RWPE1 (cell line): ENCODE data around the gene GLIS1.

Experiments used
- CTCF ChIA-PET: fragments of 350-600 bp; sonication (Branson Sonifier 250); formaldehyde crosslinking; extraction: SDS; loops from one replicate; lab custom pipeline; 2021; lab: Yijun Ruan, JAX
- POLR2A ChIA-PET: fragments of 400-600 bp; formaldehyde crosslinking; extraction: SDS; loops from one replicate; lab custom pipeline; 2020; ENCODE audit warnings: antibody characterized with exemption; ENCODE audit not compliant: low non-redundant PET; lab: Yijun Ruan, JAX
- DNase-seq: peaks from one replicate; pipeline ENCODE4 v3.0.0; 2012; ENCODE audit warnings: low spot score
- H3K27ac ChIP-seq: fragments of 450-650 bp; 2 replicates; pipeline ENCODE4 v1.5.1; 2017
- TF ChIP-seq, protein P1 (sequence below): fragments of 450-650 bp; conservative IDR thresholded peaks from 2 replicates; pipeline ENCODE4 v1.5.1; 2017; ENCODE audit warnings: low read depth, mild to moderate bottlenecking

The GLIS1 gene

DNA sequence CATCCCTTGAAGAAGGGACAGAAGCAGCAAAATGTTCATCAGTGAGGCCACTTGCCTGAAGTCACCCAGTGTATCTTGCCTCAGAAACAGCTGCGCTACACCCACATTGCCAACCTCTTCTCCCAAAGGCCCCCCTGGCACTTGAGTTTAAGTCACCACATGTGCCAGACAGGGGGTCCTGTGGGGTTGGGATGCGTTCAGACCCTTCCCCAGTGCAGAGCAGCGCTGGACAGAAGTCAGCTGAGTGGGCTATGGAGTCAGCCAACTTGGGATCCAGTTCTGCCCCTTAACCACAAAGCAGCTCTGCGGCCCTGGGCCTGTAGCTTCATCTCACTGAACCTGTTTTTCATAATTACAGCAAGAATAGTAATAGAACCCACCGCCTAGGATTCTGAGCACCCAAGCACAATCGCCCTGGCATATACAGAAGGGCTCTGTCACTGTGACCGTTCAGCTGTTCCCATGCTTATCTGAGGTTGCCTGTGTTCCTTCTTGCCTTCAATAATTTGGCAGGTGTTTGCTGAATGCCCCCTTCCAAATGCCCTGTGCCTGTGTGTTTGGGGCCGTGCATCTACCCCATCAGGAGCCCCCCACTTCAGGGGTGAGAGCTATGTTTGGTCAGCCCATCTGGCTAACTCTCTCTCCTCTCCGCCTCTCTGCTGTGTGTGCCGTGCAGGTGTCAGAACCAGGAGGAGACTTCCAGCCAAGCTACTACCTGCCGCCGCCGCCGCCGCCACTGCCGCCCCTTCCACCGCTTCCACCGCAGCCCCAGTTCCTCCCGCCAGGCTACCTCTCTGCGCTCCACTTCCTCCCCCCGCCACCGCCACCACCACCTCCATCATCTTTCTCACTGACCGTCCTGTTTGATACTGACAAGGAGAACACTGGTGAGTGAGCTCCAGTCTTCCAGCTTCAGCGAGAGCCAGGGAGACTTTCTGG is 274.7 kb downstream of the GLIS1 start:
- TF ChIP-seq, protein P1, sequence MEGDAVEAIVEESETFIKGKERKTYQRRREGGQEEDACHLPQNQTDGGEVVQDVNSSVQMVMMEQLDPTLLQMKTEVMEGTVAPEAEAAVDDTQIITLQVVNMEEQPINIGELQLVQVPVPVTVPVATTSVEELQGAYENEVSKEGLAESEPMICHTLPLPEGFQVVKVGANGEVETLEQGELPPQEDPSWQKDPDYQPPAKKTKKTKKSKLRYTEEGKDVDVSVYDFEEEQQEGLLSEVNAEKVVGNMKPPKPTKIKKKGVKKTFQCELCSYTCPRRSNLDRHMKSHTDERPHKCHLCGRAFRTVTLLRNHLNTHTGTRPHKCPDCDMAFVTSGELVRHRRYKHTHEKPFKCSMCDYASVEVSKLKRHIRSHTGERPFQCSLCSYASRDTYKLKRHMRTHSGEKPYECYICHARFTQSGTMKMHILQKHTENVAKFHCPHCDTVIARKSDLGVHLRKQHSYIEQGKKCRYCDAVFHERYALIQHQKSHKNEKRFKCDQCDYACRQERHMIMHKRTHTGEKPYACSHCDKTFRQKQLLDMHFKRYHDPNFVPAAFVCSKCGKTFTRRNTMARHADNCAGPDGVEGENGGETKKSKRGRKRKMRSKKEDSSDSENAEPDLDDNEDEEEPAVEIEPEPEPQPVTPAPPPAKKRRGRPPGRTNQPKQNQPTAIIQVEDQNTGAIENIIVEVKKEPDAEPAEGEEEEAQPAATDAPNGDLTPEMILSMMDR, result no peak
- ChIA-PET POLR2A (no interaction called here), CTCF (interaction anchor here (0.6 to 1.5 kb wide), 5 partner anchors 20 to 232 kb away, joined by 3 to 5 read pairs (median 4); no protein-coding TSS in a partner anchor)
- DNase-seq, result no peak
- no peak overlapping the region for H3K27ac ChIP-seq

DNA sequence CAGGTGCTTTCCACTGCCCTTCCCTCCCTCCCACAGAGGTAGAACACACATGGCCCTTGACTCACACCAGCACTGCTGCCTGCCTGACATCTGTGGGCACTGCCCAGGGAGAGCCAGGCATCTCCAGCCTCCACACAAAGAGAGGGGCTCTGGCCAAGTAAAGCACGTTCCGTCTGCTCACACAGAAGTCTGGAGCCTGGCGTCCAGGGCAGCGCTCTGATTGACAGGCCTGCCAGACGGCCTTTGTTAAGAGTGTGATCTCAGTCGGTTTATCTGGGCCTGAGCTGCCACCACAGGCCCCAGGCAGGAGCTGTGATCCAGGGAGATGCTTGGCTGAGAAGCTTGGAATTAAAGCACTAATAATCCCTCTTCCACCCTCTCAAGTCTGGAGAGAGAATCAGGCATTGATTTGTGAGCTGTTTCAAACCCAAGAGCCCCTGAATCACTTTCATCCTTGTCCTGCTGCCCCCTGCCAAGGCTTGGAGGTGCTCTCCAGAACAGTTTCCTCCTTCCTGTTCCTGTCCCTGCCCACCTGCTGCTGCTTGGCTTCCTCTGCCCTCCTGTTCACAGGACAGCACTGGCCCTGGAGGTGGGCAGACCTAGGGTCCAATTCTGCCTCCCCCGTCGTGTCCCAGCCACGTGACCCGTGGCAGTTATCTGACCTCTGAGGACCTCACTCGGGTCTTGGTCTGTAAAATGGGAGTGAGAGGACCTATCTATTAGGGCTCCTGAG is 276.0 kb downstream of the GLIS1 start:
- no peak overlapping the region for H3K27ac ChIP-seq

DNA sequence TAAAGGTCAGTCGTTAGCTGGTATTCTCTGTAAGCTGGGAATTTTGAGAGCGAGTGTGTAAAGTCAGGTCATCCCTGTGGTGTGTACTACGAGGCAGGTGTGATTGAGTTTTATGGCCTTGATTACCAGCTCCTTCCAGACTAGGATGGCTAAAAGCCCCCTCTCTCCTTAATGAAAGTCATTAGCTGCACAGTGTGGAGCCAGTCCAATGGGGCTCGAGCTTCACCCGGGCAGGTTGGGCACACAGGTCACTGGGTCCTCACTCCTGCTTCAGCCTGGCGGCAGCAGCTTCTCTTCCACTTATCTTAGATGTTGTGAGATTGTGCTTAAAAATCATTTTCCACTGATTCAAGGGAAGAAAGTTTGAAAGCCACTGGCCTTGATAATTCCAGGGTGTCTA is 276.8 kb downstream of the GLIS1 start:
- CTCF ChIA-PET, result interaction anchor here (0.6 kb wide), 1 partner anchor 19 kb away, joined by 3 read pairs; no protein-coding TSS in a partner anchor
- TF ChIP-seq, protein P1, result no peak
- DNase-seq, result no peak
- no peak overlapping the region for H3K27ac ChIP-seq
- POLR2A ChIA-PET, result no interaction called here

More for the DNA sequence above, 276.0 kb downstream of the GLIS1 start:
- POLR2A ChIA-PET, result no interaction called here
- DNase-seq, result no peak
- CTCF ChIA-PET, result no interaction called here
- TF ChIP-seq, protein P1, result no peak

GRCh38 chr1:53461323-53462044 is 277.5 kb downstream of the GLIS1 start:
- no peak overlapping the region for H3K27ac ChIP-seq
- TF ChIP-seq, protein P1, result no peak
- CTCF ChIA-PET, result interaction anchor here (0.6 kb wide), 2 partner anchors 18 to 25 kb away, joined by 3 read pairs; no protein-coding TSS in a partner anchor
- POLR2A ChIA-PET, result no interaction called here
- no peak for DNase-seq

DNA sequence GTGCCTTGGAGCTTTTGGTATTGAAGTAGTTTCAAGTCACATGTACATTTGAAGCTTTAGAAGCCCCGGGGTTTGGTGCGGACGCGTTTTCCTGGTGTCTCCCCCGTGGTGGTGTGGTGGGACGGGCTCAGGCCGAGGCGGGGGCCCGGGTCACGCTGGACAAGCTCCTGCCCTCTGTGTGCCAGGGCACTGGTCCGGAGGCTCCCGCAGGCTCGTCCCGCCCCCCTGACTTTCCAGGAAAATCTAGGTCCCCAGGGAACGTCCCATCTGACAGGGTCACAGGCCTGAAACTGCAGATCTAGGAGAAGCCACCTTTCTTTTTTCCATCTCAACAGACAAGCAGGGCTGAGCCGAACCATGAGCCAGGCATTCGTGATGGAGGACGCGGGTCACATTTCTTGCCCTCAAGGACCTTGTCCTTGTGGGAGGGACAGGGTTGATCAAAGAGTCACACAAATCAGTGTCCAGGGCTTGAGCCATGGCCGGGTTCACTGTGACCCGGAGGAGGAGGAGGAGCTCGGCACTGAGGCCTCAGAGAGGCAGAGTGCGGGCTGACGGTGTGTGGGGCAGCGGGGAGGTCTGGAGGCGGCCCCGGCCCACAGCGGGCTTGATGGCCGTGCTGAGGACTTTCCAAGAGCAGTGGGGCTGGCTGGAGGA is 278.2 kb downstream of the GLIS1 start:
- no peak for DNase-seq
- TF ChIP-seq, protein P1, result no peak
- ChIA-PET CTCF (interaction anchor here (0.6 kb wide), 1 partner anchor 25 kb away, joined by 3 read pairs; no protein-coding TSS in a partner anchor), POLR2A (no interaction called here)
- H3K27ac ChIP-seq, result no peak overlapping the region
